NCI-H2196 (cell line): ENCODE measurements around the gene KLF11.

Experiments
- DNase-seq: peaks from one replicate; lab custom pipeline; 2025; ENCODE audit not compliant: unreplicated experiment; lab: John Stamatoyannopoulos, UW

KLF11 gene

DNA sequence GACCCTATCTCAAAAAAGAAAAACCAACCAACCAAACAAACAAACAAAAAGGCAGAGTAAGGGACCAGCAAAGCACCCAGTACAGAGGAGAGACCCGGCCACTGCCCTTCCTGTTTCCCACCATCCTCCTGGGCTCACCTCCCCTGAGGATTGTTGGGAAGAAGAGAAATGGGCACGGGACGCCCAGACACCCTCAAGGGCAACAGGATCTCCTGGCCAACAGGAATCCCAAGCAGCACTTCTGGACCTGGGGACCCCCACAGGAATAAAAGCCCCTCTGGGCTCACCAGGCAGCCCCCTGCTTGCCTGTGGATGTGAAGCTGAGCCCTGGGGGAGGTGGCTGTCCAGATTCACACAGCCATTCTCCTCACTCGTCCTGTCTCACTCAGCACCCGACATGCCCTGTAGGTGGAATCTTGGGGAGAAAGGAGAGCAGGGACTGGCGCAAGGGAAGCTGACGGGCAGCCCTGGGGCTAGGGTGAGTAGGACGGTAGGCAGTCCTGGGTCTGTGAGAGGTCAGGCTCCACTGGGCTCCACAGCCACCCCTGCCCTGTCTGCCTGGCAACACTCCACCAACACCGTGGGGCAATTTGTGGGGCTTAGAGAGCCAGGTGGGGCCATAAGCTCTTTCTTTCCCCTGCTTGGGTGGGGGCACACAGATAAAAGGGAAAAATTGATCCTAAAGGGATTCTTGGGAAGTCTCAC lies 18.0 kb downstream of the KLF11 start:
- DNase-seq, result no peak

DNA sequence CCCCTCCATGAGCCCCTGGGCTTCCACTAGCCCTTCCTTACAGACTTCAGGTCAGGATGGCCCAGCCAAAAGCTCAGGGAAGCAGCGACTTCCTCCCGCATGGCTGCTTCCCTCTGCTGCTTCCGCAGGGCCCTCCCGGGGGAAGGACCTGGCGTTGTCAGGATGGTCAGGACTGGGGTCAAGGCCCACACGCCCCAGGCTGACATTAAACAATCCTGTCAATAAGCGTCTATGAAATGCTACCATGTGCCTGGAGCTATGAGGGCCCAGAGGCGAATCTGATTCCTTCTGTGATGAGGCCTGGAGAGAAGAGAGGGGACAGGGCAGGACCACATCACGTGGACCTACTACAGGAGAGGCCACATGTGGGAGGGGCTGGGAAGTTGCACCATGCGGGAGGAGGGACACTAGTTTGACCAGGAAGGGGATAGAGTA lies 19.6 kb downstream of the KLF11 start:
- no peak for DNase-seq

DNA sequence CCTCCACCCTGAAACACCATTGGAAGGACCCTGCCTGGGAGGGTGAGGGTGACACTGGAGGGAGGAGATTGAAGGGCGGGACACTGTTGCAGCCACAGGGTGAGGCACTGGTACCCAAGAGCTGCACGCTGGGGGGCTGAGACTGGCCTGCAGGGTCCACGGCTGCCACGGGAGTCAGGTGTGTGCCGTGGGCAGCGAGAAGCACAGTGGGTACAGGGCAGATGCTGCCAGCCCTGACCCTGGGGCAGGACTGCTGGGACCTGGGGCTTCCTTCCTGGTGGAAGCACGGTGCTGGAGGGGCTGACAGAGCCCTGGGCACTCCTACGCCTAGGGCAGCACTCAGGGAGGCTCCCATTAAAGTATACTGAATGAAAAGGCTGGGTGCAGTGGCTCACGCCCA lies 20.2 kb downstream of the KLF11 start:
- DNase-seq, result no peak

DNA sequence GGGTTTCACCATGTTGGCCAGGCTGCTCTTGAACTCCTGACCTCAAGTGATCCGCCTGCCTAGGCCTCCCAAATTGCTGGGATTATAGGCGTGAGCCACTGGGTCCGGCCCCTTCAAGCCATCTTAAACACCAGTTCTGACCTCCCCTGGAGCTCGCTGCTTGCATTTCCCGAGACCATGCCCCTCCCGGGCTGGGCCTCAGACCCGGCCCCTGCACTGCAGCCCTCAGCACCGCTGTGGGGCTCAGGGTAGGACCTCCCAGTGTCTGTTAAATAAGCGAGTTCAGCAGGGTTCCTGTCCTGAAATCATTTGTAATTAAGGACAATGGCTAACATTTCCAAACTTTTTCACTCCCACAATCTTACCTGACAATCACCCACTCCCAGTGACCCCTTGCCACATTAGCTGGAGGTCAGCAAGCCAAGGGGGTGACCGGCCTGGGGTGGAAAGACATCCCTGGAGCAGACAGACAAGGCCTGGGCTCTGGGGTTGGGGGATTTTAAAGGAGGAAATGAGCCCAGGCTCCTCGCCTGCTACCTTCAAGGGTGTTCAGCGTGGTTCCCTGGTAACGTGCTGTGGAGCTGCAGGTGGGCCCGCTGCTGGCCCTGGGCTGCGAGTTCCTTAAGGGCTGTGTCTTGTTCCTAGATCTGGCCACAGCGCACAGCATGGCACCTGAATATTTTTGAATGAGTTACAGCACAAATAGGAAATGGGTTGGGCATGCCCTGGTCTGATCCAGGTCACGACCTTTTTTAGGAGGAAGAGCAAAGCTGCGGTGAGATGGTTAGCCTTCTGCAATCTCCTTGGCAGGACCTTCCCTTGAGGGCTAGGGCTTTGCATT lies 21.8 kb downstream of the KLF11 start:
- no peak for DNase-seq

DNA sequence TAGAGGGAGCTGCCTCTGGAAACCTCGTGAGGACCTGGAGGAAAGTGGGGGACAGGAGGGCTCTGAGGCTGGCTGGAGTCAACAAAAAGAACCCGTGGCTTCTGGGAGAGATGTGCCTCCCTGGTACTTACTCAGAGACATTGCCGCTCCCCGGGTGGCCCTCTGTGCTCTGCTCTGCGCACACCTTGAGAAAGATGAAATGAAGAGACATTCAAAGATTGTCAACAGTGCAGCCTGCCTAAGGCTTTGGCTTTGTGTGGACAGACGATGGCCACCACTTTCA lies 22.4 kb downstream of the KLF11 start:
- no peak for DNase-seq

DNA sequence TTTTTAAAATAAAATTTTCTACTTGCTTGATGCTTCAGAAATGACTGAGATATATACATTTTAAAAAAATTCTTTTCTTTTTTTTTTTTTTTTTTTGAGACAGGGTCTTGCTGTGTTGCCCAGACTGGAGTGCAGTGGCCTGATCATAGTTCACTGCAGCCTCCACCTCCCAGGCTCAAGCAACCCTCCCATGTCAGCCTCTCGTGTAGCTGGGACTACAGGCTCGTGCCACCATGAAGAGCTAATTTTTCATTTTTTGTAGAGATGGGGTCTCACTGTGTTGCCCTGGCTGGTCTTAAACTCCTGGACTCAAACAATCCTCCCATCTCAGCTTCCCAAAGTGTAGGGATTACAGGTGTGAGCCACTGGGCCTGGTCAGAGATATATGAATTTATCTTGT lies 24.0 kb downstream of the KLF11 start:
- DNase-seq, result no peak

DNA sequence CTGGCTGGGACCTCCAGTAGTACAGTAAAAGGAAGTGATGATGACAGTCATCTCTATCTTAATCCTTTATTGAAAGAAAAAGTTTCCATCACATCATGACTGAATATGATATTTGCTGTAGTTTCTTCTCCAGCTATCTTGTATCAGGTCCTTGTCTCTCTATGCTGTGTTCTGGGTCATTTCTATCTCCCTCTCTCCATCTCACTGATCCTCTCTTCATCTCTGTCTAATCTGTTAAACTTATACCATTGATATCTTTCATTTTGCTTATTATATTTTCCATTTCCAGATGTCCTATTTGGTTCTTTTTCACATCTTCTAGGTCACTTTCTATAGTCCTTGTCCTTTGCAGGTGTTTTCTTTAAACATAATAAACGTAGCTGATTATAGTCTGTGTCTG lies 24.5 kb downstream of the KLF11 start:
- DNase-seq, result no peak

DNA sequence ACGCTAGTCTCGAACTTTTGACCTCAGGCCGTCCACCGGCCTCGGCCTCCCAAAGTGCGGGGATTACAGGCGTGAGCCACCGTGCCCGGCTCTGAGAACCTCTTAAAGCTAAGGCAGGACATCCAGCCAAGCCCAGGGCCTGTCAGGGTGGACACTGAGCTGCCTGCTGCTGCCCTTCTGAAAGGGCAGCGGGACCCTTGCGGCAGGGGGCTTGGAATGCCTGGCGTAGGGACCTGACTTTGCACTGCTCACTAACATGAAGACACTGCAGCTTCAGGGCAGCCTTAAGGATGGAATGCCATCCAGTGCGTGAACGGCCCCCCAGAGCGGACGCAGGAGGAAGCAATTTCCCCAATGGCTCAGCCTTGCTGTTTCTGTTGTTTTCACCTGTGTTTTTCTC lies 27.8 kb downstream of the KLF11 start:
- no peak for DNase-seq

DNA sequence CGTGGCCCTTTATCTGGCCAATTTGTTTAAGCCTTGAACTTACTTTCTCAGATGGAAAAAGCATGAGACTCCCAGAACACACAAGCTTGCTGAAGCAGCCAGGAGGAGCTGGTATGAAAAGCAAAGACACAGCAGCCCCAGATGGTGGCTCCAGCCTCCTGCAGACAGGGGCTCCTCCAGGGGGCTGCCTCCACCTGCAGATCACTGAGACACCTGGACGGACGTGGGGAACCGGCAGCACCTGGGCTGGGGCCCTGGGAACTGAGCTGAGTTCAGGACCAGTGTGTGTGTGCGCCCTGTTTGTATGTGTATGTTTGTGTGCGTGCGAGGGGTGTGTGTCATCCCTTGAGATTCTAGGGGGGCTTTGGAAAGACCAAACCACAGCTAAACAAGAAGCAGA lies 28.2 kb downstream of the KLF11 start:
- no peak for DNase-seq

DNA sequence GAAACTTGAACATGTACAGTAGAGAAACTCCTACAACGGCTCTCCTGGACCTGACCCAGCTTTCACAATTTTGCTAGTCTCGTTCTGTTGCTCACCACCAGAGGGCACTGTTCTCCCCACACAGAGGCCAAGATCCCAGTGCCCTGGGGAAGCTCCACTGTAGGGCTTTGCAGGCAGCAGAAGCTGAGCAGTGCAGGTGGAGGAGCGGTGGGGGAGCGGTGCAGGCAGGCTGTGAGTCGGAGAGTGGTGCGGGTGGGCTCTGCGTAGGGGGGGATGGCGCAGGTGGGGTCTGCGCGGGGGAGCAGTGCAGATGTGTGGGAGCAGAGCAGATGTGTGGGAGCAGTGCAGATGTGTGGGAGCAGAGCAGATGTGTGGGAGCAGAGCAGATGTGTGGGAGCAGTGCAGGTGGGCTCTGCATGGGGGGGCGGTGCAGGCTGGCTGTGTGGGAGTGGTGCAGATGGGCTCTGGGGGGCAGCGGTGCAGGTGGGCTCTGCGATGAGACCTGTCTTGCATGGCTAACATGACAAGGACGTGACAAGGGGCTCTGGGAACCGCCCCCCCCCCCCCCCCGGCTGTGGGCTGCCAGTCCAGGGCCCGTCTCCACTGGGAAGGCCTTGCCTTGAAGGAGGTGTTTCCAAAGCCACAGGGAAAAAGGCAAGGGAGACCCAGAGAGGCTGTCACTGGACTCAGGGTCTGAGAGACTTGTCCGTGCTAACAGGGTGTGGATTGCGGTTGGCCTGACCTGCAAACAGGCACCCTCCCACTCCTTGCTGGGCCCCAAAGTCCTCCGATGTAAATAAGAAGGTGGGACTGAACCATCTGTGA lies 29.5 kb downstream of the KLF11 start:
- peak; percentile 93 for DNase-seq

DNA sequence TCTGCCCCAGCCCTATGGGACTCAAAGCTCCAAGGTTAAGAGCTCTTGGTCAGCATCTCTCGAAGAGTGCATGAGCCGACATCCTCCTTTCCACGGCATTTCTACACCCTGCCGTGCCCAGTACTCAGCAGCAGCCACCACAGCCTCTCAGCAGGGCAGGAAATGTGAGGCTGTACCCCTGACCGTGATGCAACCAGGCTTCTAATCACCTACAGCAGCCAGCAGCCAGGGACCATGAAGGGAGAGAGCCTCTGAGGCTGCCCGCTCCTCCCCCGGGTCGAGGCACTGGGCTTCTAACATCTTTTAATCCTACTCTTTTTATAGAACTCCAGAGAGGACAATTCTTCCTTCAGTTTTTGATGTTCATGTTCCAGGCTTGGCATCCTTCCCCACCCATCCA lies 30.4 kb downstream of the KLF11 start:
- no peak for DNase-seq

DNA sequence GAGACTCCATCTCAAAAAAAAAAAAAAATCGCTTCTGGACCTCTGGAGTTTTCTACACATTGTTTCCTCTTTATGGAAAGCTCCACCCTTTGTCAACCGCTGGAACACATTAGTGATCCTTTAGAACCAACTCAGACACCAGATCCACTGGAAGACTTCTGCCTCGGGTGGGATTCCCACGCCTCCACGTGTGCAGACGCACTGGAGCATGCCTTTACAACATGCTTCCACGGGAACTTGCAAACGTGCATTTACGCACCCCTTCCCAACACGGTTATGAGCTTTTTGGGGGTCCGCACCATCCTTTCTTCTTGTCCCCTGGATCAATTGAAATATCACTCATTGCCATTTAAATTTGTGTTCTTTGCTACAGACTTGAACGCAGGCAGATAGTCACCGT lies 31.8 kb downstream of the KLF11 start:
- DNase-seq, result no peak

DNA sequence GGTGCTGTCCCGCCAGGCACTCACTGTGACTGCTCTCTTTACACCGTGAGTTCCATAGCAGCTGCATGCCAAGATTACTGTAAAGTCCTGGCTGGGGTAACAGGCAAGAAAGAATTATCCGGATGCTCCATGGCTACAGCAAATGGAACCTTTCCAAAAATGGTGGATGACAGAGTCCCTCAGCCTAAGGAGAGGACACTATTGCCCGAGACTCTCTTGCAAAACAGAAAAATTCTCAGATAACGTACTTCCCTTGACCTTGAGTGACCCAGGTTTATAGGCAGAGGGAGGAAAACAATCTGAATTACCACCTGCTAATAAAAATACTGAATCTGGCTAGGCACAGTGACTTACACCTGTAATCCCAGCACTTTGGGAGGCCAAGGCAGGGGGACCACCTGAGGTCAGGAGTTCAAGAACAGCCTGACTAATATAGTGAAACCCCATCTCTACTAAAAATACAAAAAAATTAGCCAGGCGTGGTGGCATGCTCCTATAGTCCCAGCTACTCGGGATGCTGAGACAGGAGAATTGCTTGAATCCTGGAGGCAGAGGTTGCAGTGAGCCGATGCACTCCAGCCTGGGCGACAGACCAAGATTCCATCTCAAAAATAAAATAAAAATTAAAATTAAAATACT lies 32.3 kb downstream of the KLF11 start:
- no peak for DNase-seq

DNA sequence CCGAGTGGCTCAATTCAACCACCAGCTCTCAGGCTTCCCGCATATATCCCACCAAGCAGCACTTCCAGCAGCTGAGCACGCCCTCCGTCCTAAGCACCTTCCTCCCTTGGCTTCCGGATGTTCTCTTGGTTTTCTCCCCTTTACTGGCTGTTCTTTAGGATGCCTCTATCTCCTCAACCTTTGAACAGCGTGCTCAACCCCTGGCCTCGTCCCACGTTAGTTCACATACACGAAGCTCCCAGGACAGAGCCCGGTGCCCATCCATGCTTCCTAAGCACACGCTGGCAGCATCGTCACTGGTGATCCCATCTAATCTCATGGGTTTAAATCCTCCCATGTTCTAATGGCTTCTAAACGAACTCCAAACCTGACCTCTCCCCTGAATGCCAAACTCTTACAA lies 33.2 kb downstream of the KLF11 start:
- no peak for DNase-seq

DNA sequence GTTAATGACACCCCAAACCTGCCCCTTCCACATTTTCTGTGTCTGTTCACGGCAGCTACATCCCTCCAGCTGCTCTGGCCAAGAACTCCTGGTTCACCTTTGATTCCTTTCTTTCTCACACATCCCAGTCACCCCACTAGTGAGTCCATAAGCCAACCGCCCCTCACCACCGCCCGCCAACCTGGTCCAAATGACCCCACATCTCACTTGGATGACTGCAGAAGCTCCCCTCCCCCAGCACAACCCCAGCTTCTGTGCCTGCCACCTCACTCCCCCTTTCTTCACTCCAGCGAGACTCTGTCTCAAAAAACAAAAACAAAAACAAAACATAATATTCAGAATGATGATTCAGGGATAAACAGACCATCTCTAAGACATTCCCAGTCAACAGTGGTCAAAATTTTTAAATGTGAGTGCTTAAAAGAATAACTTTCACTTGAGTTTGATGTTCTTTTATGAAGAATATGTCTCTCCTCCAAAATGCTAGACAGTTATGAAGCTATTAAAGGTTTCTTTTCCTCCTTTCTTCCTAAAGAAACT lies 33.7 kb downstream of the KLF11 start:
- no peak for DNase-seq

DNA sequence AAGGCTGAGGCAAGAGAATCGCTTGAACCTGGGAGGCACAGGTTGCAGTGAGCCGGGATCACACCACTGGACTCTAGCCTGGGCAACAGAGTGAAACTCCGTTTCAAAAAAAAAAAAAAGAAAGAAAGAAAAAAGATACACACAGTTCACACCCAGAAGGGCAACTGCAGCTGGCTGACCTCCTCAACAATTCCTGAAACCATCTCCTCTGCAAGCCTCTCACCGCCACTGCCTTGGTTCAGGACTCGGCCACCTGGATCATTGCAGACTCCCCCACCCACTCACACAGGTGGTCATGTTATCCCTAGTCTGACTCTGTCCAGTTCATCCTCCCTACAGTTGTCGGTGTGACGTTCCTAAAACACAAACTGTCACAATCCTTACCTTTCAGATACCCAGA lies 34.7 kb downstream of the KLF11 start:
- DNase-seq, result no peak

DNA sequence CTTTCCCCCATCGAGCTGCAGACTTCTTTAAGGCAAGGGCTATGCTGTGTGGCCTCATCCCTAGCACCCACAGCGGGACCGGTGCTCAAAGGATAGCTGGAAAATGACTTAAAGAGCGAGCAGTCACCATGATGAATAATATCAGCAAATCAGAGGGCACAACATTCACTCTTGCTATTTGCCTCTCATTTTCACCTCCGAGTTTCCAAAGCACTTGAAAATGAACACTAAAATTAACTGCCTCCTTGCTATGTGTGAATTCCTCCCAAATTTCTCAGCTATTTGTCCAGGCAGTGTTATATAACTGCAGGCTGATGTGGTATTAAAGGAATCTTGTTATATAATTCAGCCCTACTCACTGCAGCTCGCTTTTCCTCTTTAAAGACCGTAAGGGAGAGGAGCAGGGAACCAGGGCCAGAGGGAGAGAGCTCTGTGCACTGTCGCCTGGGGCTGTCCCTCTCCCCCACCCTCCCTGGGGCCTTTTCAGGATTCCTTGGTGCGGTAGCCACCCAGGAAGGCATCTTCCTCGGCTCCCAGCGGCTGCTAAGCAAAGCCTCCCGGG lies 35.4 kb downstream of the KLF11 start:
- DNase-seq, result no peak

DNA sequence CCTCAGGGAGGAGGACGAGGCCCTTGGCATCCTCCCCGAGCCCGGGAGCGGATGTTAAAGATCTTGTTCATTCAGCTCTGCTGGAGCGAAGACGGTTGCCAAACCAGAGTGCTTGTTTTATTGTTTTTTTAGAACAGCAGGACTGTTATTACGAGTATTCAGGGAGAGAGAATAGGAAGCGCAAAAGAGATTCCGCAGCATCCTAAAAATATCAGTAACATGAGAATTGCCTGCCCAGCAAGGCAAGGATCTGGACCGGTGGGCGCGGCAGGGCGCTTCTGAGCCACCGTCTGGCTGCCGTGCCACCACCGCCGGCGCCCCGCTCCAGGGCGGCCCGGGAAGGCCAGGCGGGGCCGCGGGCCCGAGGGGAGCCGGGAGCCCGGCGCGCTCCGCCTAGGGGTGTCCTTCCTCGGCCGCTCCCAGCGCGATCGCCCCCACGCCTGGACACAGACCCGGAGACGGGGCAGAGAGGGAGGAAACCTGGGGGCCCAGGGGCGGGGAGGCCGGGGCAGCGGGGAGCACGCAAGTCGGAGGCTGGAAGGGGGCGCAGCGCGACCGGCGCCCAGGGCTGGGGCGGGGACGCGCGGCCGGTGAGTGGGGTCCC lies 36.0 kb downstream of the KLF11 start:
- DNase-seq, result peak; percentile 25

DNA sequence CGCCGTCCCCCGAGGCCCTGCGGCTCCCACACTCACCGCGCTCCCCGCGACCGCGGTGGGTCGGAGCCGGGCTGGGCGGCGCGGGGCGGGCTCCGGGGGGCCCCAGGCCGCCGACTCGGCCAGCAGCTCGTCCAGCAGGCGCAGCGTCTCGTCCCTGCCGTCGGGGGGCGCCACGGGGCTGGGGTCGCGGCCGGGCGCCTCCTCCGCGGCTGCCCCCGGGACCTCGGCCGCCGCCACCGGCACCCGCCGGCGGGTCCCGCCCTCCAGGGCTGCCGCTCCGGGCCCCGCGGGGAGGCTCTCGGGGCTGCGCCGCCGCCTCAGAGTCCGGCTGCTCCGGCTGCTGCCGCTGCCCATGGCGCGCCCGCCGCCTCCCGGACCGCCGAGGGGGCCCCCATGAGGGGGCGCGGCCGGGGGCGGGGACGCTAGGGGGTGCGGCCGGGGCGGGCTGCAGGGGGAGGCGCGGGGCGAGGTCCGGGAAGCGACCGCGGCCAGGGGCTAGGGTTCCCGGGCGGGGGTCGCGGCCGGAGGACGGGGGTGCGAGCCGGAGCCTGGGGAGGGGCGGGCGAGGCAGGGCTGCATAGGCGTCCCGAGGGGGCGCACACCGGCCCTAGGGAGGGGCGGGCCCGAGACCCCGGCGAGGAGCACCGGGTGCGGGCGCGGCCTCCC lies 36.7 kb downstream of the KLF11 start, which contains the start of gene CYS1:
TSS of gene CYS1 (minus strand) at position 542 of the 666 bp plus-strand sequence. CDS start at position 354, 188 bp downstream.
- peak; percentile 33 for DNase-seq
